ENCODE results near the gene RNU6-9.

RNU6-9 gene

GRCh38 chr19:917323-918151, 24.3 kb downstream of the RNU6-9 start, which contains the start of gene KISS1R:
KISS1R (plus strand) TSS chr19:917333; CDS start chr19:917503, 170 bp downstream.
- no peaks in the 10 kb centered on the region for H3K36me3 ChIP-seq (ENCODE audit: control insufficient read depth, insufficient read depth, low read length)
- no peaks in the 10 kb centered on the region; the same call in 1 of the 2 replicates for H3K27me3 ChIP-seq (replicated peaks; ENCODE audit: control insufficient read depth, insufficient read depth, low read length)
- peak; percentile 75 for DNase-seq (ENCODE audit: extremely low read depth, insufficient read length)
- H3K4me3 ChIP-seq (replicated peaks; ENCODE audit: low read depth, low read length) = peak within 1 kb of the TSS; percentile 8; the same call in 1 of the 2 replicates
- peak; percentile 64 for TF ChIP-seq CTCF (IDR thresholded peaks at IDR 0.05; ENCODE audit: insufficient read depth, low read length, poor library complexity, severe bottlenecking)

DNA sequence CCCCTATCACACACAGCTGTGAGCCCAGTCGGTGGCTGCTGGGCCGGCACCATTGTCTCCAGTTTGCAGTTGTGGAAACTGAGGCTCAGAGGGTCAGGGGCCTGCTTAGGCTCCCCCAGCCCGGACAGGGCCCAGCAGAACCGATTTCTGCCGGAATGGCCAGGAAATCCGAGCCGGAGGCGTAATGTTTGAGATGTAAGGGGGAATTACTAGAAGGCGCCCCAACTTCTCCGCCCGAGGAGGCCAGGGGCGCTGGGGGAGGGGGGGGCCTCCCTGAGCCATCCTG, 24.8 kb downstream of the RNU6-9 start:
- Histone ChIP-seq H3K36me3 (ENCODE audit: control insufficient read depth, insufficient read depth, low read length) (no peaks in the 10 kb centered on the region), H3K27me3 (replicated peaks; ENCODE audit: control insufficient read depth, insufficient read depth, low read length) (no peaks in the 10 kb centered on the region; the same call in 1 of the 2 replicates), H3K4me3 (replicated peaks; ENCODE audit: low read depth, low read length) (no peak overlapping the region)
- no peak for DNase-seq (ENCODE audit: extremely low read depth, insufficient read length)
- no peak for TF ChIP-seq CTCF (IDR thresholded peaks at IDR 0.05; ENCODE audit: insufficient read depth, low read length, poor library complexity, severe bottlenecking)

DNA sequence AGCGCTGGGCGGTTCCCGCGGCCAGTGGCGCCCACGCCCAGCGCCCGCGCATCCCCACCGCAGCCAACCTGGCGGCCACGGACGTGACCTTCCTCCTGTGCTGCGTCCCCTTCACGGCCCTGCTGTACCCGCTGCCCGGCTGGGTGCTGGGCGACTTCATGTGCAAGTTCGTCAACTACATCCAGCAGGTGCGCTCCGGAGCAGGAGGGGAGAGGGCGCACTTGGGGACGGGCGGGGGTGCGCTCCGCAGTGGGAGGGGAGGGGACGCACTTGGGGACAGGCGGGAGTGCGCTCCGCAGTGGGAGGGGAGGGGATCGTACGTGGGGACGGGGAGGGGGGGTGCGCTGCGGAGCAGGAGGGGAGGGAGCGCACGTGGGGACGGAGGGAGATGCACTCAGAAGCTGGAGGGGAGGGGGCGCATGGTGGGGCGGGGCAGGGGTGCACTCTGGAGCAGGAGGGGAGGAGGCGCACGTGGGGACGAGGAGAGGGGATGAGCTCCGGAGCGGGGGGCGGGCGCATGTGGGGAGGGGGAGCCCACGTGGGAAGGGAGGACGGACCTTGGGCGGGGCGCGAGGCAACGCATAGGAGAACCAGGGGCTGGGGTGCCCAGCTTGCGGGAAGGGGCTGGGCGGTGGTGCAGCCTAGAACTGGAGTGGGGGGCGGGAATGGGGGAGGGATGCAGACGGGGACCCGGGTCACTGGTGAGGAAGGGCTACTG, 25.4 kb downstream of the RNU6-9 start:
- Histone ChIP-seq H3K36me3 (ENCODE audit: control insufficient read depth, insufficient read depth, low read length) (no peaks in the 10 kb centered on the region), H3K4me3 (replicated peaks; ENCODE audit: low read depth, low read length) (no peak overlapping the region), H3K27me3 (replicated peaks; ENCODE audit: control insufficient read depth, insufficient read depth, low read length) (no peaks in the 10 kb centered on the region; the same call in 1 of the 2 replicates)
- TF ChIP-seq CTCF (IDR thresholded peaks at IDR 0.05; ENCODE audit: insufficient read depth, low read length, poor library complexity, severe bottlenecking) = no peak
- DNase-seq (ENCODE audit: extremely low read depth, insufficient read length) = no peak

- no peaks in the 10 kb centered on the region for H3K36me3 ChIP-seq (ENCODE audit: control insufficient read depth, insufficient read depth, low read length)
- peak overlapping the region; percentile 53 for H3K4me3 ChIP-seq (replicated peaks; ENCODE audit: low read depth, low read length)
- DNase-seq (ENCODE audit: extremely low read depth, insufficient read length) = peak; percentile 69
- TF ChIP-seq CTCF (IDR thresholded peaks at IDR 0.05; ENCODE audit: insufficient read depth, low read length, poor library complexity, severe bottlenecking) = no peak
- H3K27me3 ChIP-seq (replicated peaks; ENCODE audit: control insufficient read depth, insufficient read depth, low read length) = no peaks in the 10 kb centered on the region; the same call in 1 of the 2 replicates
These were observed 26.1 kb downstream of the RNU6-9 start for GRCh38 chr19:919199-920050.

DNA sequence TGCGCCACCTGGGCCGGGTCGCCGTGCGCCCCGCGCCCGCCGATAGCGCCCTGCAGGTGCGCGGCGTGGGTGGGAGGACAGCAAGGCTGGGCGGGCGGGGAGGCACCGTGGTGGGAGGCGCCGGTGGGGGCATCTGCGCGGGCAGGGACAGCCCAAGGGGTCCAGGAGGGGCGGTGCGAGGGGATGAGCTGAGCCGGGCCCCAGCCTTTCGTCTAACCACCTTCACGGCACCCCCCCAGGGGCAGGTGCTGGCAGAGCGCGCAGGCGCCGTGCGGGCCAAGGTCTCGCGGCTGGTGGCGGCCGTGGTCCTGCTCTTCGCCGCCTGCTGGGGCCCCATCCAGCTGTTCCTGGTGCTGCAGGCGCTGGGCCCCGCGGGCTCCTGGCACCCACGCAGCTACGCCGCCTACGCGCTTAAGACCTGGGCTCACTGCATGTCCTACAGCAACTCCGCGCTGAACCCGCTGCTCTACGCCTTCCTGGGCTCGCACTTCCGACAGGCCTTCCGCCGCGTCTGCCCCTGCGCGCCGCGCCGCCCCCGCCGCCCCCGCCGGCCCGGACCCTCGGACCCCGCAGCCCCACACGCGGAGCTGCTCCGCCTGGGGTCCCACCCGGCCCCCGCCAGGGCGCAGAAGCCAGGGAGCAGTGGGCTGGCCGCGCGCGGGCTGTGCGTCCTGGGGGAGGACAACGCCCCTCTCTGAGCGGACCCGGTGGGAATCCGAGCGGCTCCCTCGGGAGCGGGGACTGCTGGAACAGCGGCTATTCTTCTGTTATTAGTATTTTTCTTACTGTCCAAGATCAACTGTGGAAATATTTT, 27.0 kb downstream of the RNU6-9 start:
- Histone ChIP-seq H3K4me3 (replicated peaks; ENCODE audit: low read depth, low read length) (peak overlapping the region; percentile 53), H3K27me3 (replicated peaks; ENCODE audit: control insufficient read depth, insufficient read depth, low read length) (no peaks in the 10 kb centered on the region; the same call in 1 of the 2 replicates), H3K36me3 (ENCODE audit: control insufficient read depth, insufficient read depth, low read length) (no peaks in the 10 kb centered on the region)
- no peak for TF ChIP-seq CTCF (IDR thresholded peaks at IDR 0.05; ENCODE audit: insufficient read depth, low read length, poor library complexity, severe bottlenecking)
- peak; percentile 83 for DNase-seq (ENCODE audit: extremely low read depth, insufficient read length)

All from GM06990 (cell line).